ENCODE results near the gene PAM16. TPM values are rescaled to one million over a fixed set of nuclear protein-coding genes. Genes with fewer than 3 reads are reported as not detected.

The PAM16 gene
- total RNA-seq, 1 experiment from 2014 or later: 80.4 TPM

DNA sequence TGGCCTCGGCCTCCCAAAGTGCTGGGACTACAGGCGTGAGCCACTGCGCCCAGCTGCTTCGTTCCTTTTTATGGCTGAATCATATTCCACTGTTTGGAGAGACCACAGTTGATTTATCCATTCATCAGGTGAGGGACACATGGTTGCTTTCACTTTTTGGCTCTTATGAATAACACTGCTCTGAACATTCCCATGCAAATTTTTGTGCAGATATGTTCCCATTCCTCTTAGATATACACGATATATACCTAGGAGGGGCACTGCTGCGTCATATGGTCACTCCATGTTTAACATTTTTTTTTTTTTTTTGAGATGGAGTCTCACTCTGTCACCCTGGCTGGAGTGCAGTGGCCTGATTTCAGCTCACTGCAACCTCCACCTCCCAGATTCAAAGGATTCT, 49.2 kb downstream of the PAM16 start:
- H2AFZ ChIP-seq (ENCODE audit: low read length): no peak overlapping the region
- no peaks in the 10 kb centered on the region for H3K9me3 Mint-ChIP-seq
- H3K27me3 ChIP-seq (ENCODE audit: insufficient read depth, low read length): no peaks in the 10 kb centered on the region
- H3K18ac ChIP-seq (ENCODE audit: insufficient read length, low read depth, low read length): no peak overlapping the region
- no peak overlapping the region for H3K23ac ChIP-seq (ENCODE audit: insufficient read length, low read depth, low read length)
- H3K79me1 ChIP-seq (ENCODE audit: insufficient read depth, low read depth, low read length, poor library complexity, severe bottlenecking): no peaks in the 10 kb centered on the region
- no peak overlapping the region for H3K9ac ChIP-seq (ENCODE audit: extremely low read depth, insufficient read length, low read length)
- H4K8ac ChIP-seq (replicated peaks; ENCODE audit: insufficient read length, low read depth, low read length): no peak overlapping the region
- H3K56ac ChIP-seq (ENCODE audit: insufficient read length, low read depth, low read length): no peak overlapping the region
- H3K4me2 ChIP-seq (ENCODE audit: insufficient read depth, insufficient read length, low read length): no peak overlapping the region
- H4K91ac ChIP-seq (ENCODE audit: insufficient read length, low read depth, low read length): no peak overlapping the region
- TF ChIP-seq, protein P1, sequence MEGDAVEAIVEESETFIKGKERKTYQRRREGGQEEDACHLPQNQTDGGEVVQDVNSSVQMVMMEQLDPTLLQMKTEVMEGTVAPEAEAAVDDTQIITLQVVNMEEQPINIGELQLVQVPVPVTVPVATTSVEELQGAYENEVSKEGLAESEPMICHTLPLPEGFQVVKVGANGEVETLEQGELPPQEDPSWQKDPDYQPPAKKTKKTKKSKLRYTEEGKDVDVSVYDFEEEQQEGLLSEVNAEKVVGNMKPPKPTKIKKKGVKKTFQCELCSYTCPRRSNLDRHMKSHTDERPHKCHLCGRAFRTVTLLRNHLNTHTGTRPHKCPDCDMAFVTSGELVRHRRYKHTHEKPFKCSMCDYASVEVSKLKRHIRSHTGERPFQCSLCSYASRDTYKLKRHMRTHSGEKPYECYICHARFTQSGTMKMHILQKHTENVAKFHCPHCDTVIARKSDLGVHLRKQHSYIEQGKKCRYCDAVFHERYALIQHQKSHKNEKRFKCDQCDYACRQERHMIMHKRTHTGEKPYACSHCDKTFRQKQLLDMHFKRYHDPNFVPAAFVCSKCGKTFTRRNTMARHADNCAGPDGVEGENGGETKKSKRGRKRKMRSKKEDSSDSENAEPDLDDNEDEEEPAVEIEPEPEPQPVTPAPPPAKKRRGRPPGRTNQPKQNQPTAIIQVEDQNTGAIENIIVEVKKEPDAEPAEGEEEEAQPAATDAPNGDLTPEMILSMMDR (conservative IDR thresholded peaks at IDR 0.05): no peak
- H3K9me3 ChIP-seq (ENCODE audit: control insufficient read depth, low read depth, low read length): no peaks in the 10 kb centered on the region
- no peak overlapping the region for H3K14ac ChIP-seq (ENCODE audit: insufficient read depth, low read length)
- H3K79me2 ChIP-seq (ENCODE audit: insufficient read depth, low read length): no peaks in the 10 kb centered on the region; the same call in 1 of the 2 replicates
- H3K27ac ChIP-seq (ENCODE audit: insufficient read length, low read depth, low read length): no peak overlapping the region
- no peaks in the 10 kb centered on the region for H4K20me1 ChIP-seq (ENCODE audit: control insufficient read depth, insufficient read depth, insufficient read length)
- no peak overlapping the region for H2BK12ac ChIP-seq (ENCODE audit: insufficient read length, low read depth, low read length)
- no peak for DNase-seq
- H3K4ac ChIP-seq (ENCODE audit: low read depth, low read length): no peak overlapping the region
- H3T11ph ChIP-seq (ENCODE audit: low read length): no peak overlapping the region
- no peak overlapping the region for H2AK5ac ChIP-seq (ENCODE audit: insufficient read length, low read length)
- peaks cover 6% of the 10 kb centered on the region; the same call in 1 of the 2 replicates for H3K4me1 ChIP-seq (ENCODE audit: insufficient read depth, low read length)
- H3K36me3 Mint-ChIP-seq (ENCODE audit: insufficient read depth in 1 of 3, low read depth in 3 of 3): peaks cover 0 to 26% (median 20%) of the 10 kb centered on the region in 3 experiments
- no peaks in the 10 kb centered on the region for H3K23me2 ChIP-seq (ENCODE audit: insufficient read length, low read depth, low read length, poor library complexity, severe bottlenecking)
- H3K4me3 Mint-ChIP-seq: no peak overlapping the region
- no peak overlapping the region for H4K5ac ChIP-seq (ENCODE audit: insufficient read length, low read depth, low read length)
- peaks cover 29 to 35% of the 10 kb centered on the region in 2 experiments for H3K4me1 Mint-ChIP-seq
- no CpG with 5 or more reads among the region's 6 CpGs for WGBS (ENCODE audit: extremely low coverage, insufficient read length, low lambda C conversion rate)
- H2BK120ac ChIP-seq (ENCODE audit: low read depth, low read length, poor library complexity, severe bottlenecking): no peak overlapping the region
- H2BK15ac ChIP-seq (ENCODE audit: low read depth, low read length): no peak overlapping the region
- no peaks in the 10 kb centered on the region for H3K27me3 Mint-ChIP-seq (ENCODE audit: low read depth)
- peak overlapping the region in 1 of 3 experiments; percentile 22; a peak in 1 of 7 replicates for H3K27ac Mint-ChIP-seq
- no peak overlapping the region for H2BK5ac ChIP-seq (ENCODE audit: insufficient read length, low read length)
- no peak overlapping the region for H2BK20ac ChIP-seq (ENCODE audit: low read depth, low read length, poor library complexity, severe bottlenecking)
